Brain microvascular endothelial cell (primary cell): Measurements from ENCODE around the gene FBXO38.

Experiments used
- DNase-seq: peaks from one replicate; pipeline ENCODE4 v3.0.0-alpha.2; 2020
- H3K27ac ChIP-seq: fragments of 250-450 bp; sonication (Bioruptor Pico); 2 replicates; pipeline ENCODE4 v1.5.1; 2020; ENCODE audit warnings: mild to moderate bottlenecking, moderate library complexity
- H3K27me3 ChIP-seq: fragments of 250-450 bp; sonication (Bioruptor Pico); replicated peaks from 2 replicates; pipeline ENCODE4 v1.5.1; 2020; ENCODE audit warnings: mild to moderate bottlenecking
- H3K36me3 ChIP-seq: fragments of 250-450 bp; sonication (Bioruptor Pico); replicated peaks from 2 replicates; pipeline ENCODE4 v1.5.1; 2020; ENCODE audit warnings: mild to moderate bottlenecking
- H3K4me3 ChIP-seq: 2 replicates; pipeline ENCODE4 v1.5.1; 2011; ENCODE audit warnings: low read depth, mild to moderate bottlenecking, control low read depth, low read length, moderate library complexity
- CTCF ChIP-seq: IDR thresholded peaks from 2 replicates; pipeline ENCODE4 v1.5.1; 2011; ENCODE audit warnings: low read depth, mild to moderate bottlenecking, moderate library complexity, low read length, control low read depth, inconsistent platforms; ENCODE audit errors: missing control alignments
- in situ Hi-C: cut with HindIII; loops from 2 replicates; pipeline ENCODE4 v1.10.0; 2017; ENCODE audit warnings: low sequenced_read_pairs, low pct_ligation_motif_present

FBXO38 gene

GRCh38 chr5:148406406-148406805 lies 22.6 kb downstream of the FBXO38 start:
- H3K27ac ChIP-seq, result no peak overlapping the region
- H3K4me3 ChIP-seq, result no peak overlapping the region
- no peak for DNase-seq
- in situ Hi-C loops, result no loop called here
- H3K36me3 ChIP-seq, result peaks cover 50% of the 10 kb centered on the region
- H3K27me3 ChIP-seq, result no peaks in the 10 kb centered on the region
- TF ChIP-seq CTCF, result no peak

- TF ChIP-seq CTCF, result no peak
- Histone ChIP-seq H3K27me3 (no peaks in the 10 kb centered on the region), H3K4me3 (no peak overlapping the region), H3K36me3 (peaks cover 58% of the 10 kb centered on the region), H3K27ac (no peak overlapping the region)
- in situ Hi-C loops, result no loop called here
- DNase-seq, result no peak
Observed at GRCh38 chr5:148408092-148408491, 24.3 kb downstream of the FBXO38 start.

- H3K27me3 ChIP-seq, result no peaks in the 10 kb centered on the region
- H3K27ac ChIP-seq, result no peak overlapping the region
- no peak for TF ChIP-seq CTCF
- in situ Hi-C loops, result no loop called here
- no peak for DNase-seq
- H3K4me3 ChIP-seq, result no peak overlapping the region
- H3K36me3 ChIP-seq, result peaks cover 70% of the 10 kb centered on the region
Observed at GRCh38 chr5:148412124-148412523, 28.4 kb downstream of the FBXO38 start.

- no peak for TF ChIP-seq CTCF
- Histone ChIP-seq H3K27ac (no peak overlapping the region), H3K27me3 (no peaks in the 10 kb centered on the region), H3K4me3 (no peak overlapping the region), H3K36me3 (peaks cover 76% of the 10 kb centered on the region)
- DNase-seq, result no peak
- in situ Hi-C loops, result no loop called here
Observed at GRCh38 chr5:148414833-148415232, 31.1 kb downstream of the FBXO38 start.

- no peak for DNase-seq
- H3K27me3 ChIP-seq, result no peaks in the 10 kb centered on the region
- no peak for TF ChIP-seq CTCF
- H3K4me3 ChIP-seq, result no peak overlapping the region
- H3K36me3 ChIP-seq, result peaks cover 63% of the 10 kb centered on the region
- H3K27ac ChIP-seq, result peak overlapping the region; percentile 29
- in situ Hi-C loops, result no loop called here
Observed at GRCh38 chr5:148416416-148416815, 32.7 kb downstream of the FBXO38 start.

GRCh38 chr5:148416921-148417320 lies 33.2 kb downstream of the FBXO38 start:
- DNase-seq, result peak; percentile 49
- H3K36me3 ChIP-seq, result peaks cover 61% of the 10 kb centered on the region

More at GRCh38 chr5:148416921-148417320, 33.2 kb downstream of the FBXO38 start:
- no peaks in the 10 kb centered on the region for H3K27me3 ChIP-seq
- H3K27ac ChIP-seq, result peak overlapping the region; percentile 29
- in situ Hi-C loops, result no loop called here
- TF ChIP-seq CTCF, result no peak
- no peak overlapping the region for H3K4me3 ChIP-seq
